SK-N-SH treated with all-trans-retinoic acid at 6 μM for 48 hours (cell line): Measurements from ENCODE around the gene NCAM2.

ENCODE experiments used
- ARNTL ChIP-seq: fragments of 450-650 bp; formaldehyde crosslinking; IDR thresholded peaks from 2 replicates; pipeline ENCODE4 v1.5.0; 2020; ENCODE audit warnings: low read depth, mild to moderate bottlenecking, moderate library complexity, borderline replicate concordance
- CSDC2 ChIP-seq: fragments of 250-450 bp; sonication (Bioruptor Pico); IDR thresholded peaks from 2 replicates; pipeline ENCODE4 v1.5.0; 2020; ENCODE audit warnings: mild to moderate bottlenecking, moderate library complexity
- ESRRG ChIP-seq: fragments of 250-450 bp; sonication (Bioruptor Pico); IDR thresholded peaks from 2 replicates; pipeline ENCODE4 v1.6.1; 2021; ENCODE audit warnings: mild to moderate bottlenecking
- GLIS3 ChIP-seq: fragments of 250-450 bp; sonication (Bioruptor Pico); IDR thresholded peaks from 2 replicates; pipeline ENCODE4 v1.5.0; 2020; ENCODE audit warnings: mild to moderate bottlenecking, moderate library complexity
- ISL1 ChIP-seq: fragments of 250-450 bp; sonication (Bioruptor Pico); IDR thresholded peaks from 2 replicates; pipeline ENCODE4 v2.1.2; 2022; ENCODE audit warnings: mild to moderate bottlenecking, moderate library complexity
- PATZ1 ChIP-seq: fragments of 250-450 bp; sonication (Bioruptor Pico); IDR thresholded peaks from 2 replicates; pipeline ENCODE4 v1.8.0; 2020; ENCODE audit warnings: mild to moderate bottlenecking, moderate library complexity, borderline replicate concordance
- RARB ChIP-seq: fragments of 250-450 bp; sonication (Bioruptor Pico); IDR thresholded peaks from 2 replicates; pipeline ENCODE4 v1.8.0; 2021; ENCODE audit warnings: mild to moderate bottlenecking, moderate library complexity
- TCF4 ChIP-seq: fragments of 250-450 bp; sonication (Bioruptor Pico); IDR thresholded peaks from 2 replicates; pipeline ENCODE4 v1.8.0; 2021; ENCODE audit warnings: mild to moderate bottlenecking, moderate library complexity, borderline replicate concordance
- TSHZ2 ChIP-seq: fragments of 250-450 bp; sonication (Bioruptor Pico); IDR thresholded peaks from 2 replicates; pipeline ENCODE4 v1.5.0; 2020; ENCODE audit warnings: mild to moderate bottlenecking, moderate library complexity
- ZFP3 ChIP-seq: fragments of 250-450 bp; sonication (Bioruptor Pico); IDR thresholded peaks from 2 replicates; pipeline ENCODE4 v1.5.0; 2020; ENCODE audit warnings: mild to moderate bottlenecking, moderate library complexity
- ZFP30 ChIP-seq: fragments of 450-650 bp; formaldehyde crosslinking; IDR thresholded peaks from 2 replicates; pipeline ENCODE4 v1.5.0; 2022; ENCODE audit warnings: mild to moderate bottlenecking, moderate library complexity
- ZNF8 ChIP-seq: fragments of 450-650 bp; formaldehyde crosslinking; IDR thresholded peaks from 2 replicates; pipeline ENCODE4 v1.5.0; 2020; ENCODE audit warnings: mild to moderate bottlenecking, moderate library complexity

GRCh38 chr21:21002153-21002552 lies 3.9 kb downstream of the NCAM2 start:
- TF ChIP-seq TSHZ2 (CRISPR knock-in tag) (no peak), PATZ1 (CRISPR knock-in tag) (no peak), ZNF8 (CRISPR knock-in tag) (no peak), ZFP30 (no peak), TCF4 (CRISPR knock-in tag) (no peak), ARNTL (CRISPR knock-in tag) (no peak), ESRRG (no peak), ZFP3 (CRISPR knock-in tag) (no peak), ISL1 (CRISPR knock-in tag) (no peak), RARB (CRISPR knock-in tag) (no peak), GLIS3 (CRISPR knock-in tag) (no peak), CSDC2 (CRISPR knock-in tag) (no peak)
